ENCODE results near the gene NSF.

DNA sequence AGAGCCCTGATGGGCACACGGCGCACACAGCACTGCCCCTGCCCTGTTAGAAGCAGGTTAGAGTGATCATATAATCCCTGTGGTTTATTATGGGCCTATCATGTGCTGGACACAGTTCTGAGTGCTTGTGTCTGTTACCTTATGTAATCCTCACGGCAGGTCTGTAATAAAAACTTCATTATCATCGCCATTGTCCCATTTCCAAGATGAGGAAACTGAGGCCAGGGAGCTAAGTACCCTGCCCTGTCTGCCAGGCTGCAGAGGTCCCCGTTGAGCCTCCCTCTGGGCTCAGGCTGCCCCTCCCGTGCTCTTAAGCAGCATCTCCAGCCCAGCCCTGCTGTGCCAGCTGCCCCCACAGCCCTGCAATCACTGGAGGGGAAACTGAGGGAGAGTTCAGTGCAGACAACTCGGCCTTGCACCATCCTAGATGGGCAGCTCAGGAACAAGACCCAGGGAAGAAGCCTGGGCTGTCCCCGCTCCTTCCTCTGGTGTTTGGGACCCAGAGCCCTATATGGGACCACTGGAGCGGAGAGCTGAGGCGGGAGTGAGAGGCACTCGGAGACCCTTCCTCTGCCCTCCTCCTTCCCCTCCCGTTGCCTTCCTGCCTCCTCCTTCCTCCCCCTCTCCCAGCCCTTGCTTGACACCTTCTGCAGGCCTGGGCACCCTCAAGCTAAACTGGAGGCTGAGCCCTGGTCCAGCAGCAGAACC, 186.0 kb downstream of the NSF start:
- TF ChIP-seq, protein P1, sequence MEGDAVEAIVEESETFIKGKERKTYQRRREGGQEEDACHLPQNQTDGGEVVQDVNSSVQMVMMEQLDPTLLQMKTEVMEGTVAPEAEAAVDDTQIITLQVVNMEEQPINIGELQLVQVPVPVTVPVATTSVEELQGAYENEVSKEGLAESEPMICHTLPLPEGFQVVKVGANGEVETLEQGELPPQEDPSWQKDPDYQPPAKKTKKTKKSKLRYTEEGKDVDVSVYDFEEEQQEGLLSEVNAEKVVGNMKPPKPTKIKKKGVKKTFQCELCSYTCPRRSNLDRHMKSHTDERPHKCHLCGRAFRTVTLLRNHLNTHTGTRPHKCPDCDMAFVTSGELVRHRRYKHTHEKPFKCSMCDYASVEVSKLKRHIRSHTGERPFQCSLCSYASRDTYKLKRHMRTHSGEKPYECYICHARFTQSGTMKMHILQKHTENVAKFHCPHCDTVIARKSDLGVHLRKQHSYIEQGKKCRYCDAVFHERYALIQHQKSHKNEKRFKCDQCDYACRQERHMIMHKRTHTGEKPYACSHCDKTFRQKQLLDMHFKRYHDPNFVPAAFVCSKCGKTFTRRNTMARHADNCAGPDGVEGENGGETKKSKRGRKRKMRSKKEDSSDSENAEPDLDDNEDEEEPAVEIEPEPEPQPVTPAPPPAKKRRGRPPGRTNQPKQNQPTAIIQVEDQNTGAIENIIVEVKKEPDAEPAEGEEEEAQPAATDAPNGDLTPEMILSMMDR (IDR thresholded peaks at IDR 0.05) = no peak
- TF ChIP-seq, protein P2, sequence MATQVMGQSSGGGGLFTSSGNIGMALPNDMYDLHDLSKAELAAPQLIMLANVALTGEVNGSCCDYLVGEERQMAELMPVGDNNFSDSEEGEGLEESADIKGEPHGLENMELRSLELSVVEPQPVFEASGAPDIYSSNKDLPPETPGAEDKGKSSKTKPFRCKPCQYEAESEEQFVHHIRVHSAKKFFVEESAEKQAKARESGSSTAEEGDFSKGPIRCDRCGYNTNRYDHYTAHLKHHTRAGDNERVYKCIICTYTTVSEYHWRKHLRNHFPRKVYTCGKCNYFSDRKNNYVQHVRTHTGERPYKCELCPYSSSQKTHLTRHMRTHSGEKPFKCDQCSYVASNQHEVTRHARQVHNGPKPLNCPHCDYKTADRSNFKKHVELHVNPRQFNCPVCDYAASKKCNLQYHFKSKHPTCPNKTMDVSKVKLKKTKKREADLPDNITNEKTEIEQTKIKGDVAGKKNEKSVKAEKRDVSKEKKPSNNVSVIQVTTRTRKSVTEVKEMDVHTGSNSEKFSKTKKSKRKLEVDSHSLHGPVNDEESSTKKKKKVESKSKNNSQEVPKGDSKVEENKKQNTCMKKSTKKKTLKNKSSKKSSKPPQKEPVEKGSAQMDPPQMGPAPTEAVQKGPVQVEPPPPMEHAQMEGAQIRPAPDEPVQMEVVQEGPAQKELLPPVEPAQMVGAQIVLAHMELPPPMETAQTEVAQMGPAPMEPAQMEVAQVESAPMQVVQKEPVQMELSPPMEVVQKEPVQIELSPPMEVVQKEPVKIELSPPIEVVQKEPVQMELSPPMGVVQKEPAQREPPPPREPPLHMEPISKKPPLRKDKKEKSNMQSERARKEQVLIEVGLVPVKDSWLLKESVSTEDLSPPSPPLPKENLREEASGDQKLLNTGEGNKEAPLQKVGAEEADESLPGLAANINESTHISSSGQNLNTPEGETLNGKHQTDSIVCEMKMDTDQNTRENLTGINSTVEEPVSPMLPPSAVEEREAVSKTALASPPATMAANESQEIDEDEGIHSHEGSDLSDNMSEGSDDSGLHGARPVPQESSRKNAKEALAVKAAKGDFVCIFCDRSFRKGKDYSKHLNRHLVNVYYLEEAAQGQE (IDR thresholded peaks at IDR 0.05) = no peak
- TF ChIP-seq POLR2A (IDR thresholded peaks at IDR 0.05; ENCODE audit: low read length) (no peak), FOSB (CRISPR knock-in tag; IDR thresholded peaks at IDR 0.05) (no peak), ESRRA (IDR thresholded peaks at IDR 0.05; ENCODE audit: borderline replicate concordance, low read length) (no peak), CEBPB (IDR thresholded peaks at IDR 0.05) (no peak), JUN (IDR thresholded peaks at IDR 0.05) (no peak), CHD2 (IDR thresholded peaks at IDR 0.05; ENCODE audit: low read length, partially characterized antibody) (no peak), ZFP36 (IDR thresholded peaks at IDR 0.05; ENCODE audit: borderline replicate concordance, partially characterized antibody) (no peak), MYC (IDR thresholded peaks at IDR 0.05; ENCODE audit: borderline replicate concordance, low read length) (no peak)
- TF ChIP-seq, protein P3, sequence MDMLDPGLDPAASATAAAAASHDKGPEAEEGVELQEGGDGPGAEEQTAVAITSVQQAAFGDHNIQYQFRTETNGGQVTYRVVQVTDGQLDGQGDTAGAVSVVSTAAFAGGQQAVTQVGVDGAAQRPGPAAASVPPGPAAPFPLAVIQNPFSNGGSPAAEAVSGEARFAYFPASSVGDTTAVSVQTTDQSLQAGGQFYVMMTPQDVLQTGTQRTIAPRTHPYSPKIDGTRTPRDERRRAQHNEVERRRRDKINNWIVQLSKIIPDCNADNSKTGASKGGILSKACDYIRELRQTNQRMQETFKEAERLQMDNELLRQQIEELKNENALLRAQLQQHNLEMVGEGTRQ (IDR thresholded peaks at IDR 0.05) = no peak
